HG03108 (cell line): ENCODE data around the gene NECAB3.
A peak's percentile ranks its signal among the peaks of the same experiment; 100 is the strongest.

Source experiments
- ATAC-seq: cut with Tn5 transposase; IDR thresholded peaks from one replicate; pipeline ENCODE4 v1.9.1; 2021; ENCODE audit warnings: moderate library complexity; ENCODE audit not compliant: unreplicated experiment

Gene NECAB3

DNA sequence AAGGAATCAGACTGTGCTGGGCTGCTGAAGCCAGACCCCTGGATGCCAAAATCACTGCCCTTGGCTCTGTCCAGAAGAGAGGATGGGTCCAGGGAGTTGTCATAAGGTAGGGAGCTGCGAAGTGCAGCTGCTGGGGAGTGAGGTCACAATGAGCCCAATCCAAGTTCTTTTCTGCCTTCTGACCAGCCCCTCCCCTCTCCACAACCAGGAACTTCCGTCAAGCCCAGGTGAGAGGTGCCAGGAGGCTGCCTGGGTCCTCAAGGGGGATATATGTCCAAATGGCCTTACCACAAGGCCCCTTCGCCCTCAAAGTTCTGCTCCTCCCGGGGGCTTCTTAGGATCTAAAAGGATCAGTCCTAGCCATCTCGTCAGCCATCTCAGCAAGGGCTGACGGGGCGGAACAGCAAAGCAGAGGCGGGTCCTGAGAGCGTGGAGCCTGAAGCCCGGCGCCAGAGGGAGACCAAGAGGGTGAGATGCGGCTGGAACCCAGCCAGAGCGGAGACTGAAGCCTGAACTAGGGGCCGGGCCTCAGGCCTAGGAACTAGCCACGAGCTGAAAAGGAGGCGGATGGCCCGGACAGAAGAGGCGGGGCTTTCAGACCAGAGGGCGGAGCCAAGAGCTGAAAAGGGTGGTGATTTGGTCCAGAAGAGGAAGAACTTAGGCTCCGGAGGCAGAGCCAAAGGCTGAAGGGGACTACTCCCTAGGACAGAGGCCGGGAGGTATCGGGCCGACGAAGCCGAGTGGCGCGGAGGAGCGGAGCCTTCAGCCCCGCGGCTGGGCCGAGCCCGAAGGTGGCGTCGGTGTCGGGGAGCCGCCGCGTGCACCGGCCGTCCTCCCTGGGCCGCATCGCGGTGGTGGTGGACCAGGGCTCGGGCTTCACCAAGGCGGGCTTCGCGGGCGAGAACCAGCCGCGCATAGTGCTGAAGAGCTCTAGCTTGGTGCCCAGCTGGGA, 7.7 kb downstream of the NECAB3 start, which contains the start of gene ACTL10:
Gene ACTL10 (plus strand): TSS at position 651 of the 952 bp plus-strand sequence. CDS start 555 bp downstream, outside the sequence.
- ATAC-seq: peak; percentile 61

DNA sequence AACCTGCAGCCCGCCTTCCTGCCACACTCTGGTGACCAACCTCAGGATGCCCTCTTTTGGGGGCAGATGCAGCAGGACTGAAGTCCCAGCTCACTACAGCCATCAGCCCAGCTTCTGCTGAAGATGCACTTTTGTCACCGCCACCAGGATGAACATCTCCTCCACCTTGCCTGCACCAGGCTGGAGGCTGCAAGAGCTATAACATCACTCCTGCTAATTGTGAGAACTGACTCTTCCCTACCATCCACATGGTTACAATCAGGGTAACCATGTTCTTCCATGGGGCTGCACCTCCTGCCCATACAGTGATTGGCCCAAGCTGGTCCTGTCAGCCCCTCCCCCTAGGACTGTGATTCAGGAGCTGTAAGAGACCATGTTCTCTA, 9.5 kb downstream of the NECAB3 start:
- ATAC-seq: no peak

DNA sequence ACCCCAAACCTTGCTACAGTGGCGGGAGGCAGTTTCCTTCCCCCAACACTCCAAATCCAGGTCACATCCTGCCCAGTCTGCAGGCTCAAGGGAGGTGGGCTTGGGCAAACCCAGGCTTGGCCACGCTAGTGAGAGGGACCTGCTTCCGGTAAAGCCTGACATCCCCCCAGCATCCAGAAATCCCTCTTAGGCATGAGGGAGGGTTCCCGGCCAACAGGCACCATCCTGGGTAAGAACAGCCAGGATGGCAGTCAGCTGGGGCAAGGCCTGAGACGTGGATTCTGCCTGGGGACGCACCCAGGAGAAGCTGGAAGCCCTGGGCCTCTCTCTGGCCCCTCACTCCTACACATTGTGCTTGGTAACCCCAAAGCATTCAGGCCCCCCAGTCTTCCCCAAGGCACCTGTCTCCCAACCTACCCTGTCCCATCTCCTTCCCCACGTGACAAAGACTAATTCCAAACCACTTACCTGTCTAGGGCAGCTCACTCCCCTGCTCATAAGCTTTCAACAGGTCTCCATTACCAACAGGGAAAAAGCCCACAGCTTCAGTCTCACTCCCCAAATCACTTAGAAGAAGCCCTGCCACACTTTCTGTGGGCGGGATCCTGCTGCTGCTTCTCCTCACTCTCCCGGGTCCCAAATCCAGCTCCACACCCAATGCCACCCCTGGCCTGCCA, 10.0 kb downstream of the NECAB3 start:
- ATAC-seq: no peak

DNA sequence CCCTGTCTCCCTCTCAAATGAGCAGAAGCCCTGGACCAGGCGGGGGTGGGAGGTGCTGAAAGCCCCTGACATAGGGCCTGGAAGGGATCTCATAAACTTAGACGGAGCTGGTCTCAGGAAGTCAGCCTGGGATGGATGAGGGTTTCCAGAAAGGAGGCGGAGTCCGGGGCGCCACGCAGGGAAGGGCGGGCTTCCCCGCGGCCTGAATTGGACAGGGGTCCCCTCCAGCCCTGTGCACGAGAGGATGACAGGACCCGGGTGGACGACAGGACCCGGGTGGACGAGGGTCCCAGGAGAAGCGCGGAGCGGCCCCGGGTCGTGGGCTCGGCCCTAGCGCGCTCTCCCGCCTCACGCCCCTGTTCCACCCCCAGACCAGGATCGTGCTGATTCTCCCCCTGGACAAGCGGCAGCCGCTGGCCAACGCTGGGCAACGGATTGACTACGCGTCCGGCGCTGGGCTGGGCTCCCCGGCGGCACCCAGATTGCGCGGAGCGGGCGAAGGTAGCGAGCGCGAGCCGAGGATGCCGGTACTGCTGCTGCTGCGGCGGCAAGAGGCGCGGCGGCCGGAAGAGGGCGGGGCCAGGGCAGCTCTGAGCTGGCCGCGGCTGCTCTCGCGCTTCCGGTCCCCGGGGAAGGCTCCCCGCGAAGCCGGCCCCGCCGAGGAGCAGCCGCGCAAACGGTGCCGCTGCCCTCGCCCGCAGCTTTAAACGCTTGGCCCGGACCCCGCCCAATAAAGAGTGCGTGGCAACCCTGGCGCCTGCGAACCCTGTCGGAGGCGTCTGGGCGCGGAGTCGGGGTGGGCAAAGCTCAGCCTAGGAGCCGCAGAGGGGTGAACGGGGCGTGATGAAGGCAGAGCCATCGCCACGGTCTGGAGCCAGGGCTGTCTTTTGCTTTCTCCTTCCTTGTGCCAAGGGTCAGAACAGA, 10.8 kb downstream of the NECAB3 start:
- ATAC-seq: peak; percentile 36

DNA sequence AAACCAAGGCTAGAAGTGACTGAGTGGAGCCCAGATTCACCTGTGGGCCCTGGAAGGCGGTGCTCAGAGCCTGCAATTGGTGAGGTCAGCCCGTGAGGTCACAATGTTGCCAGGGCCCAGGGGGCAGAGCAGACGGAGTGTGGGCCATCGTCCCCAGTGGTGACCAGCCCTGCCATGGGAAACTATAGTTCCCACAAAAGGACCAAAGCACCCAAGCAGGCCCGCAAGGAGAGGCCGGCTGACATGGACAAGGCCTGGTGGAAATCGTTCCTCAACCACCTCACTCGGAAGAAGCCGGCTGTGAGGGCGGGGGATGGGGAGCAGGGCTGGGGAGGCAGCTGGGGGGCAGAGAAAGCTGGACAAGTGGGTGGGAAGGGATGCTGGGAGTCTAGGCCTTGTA, 12.1 kb downstream of the NECAB3 start, which contains the start of gene C20orf144:
Gene C20orf144 (plus strand): TSS at position 156 of the 400 bp plus-strand sequence. CDS start 19 bp downstream, at position 175.
- ATAC-seq: no peak

DNA sequence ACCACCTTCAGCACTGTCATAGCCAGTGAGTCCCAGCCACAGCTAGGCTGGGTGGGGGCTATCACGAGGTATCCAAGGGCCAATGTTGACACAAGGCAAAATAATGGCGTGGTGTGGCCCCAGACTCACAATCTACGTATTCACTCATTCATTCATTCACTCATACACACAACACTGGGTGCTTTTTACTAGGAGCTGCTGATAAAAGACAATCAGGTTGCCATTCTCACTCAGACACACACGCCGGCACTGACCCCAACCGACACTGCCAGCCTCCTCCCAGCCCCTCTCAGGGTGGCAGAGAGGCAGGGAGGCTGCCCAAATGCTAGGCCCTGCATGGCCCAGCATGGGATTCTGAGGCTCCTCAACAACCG, 13.6 kb downstream of the NECAB3 start:
- no peak for ATAC-seq

DNA sequence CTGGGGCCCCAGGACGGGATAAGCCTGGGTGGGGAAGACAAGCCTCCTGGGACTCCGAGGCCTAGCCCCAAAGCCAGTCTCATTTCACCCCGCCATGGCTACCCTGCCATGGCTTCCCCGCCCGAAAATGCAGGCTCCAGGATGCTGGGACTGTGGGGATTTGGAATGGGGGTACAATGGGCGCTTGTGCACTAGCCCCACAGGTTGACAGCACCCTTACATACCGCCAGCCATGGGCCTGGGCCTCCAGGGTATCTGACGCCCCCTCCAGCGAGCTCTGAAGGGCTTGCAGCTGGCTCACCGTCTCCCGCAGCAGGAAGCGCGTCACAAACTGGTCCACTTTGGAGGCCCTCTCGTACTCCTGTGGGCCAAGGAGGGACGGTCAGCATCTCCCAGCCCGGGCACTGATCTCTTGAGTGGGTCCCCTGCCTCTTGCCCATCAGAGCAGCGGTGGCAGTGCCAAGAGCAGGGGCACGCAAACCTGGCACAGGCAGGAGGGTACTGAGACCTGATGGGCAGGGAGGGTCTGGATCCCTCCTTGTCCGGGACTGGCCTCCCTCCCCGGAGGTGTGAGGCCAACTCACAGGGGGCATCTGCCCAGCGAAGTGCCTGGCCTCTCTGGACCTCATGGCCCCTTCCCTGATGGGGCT, 14.1 kb downstream of the NECAB3 start:
- ATAC-seq: no peak

DNA sequence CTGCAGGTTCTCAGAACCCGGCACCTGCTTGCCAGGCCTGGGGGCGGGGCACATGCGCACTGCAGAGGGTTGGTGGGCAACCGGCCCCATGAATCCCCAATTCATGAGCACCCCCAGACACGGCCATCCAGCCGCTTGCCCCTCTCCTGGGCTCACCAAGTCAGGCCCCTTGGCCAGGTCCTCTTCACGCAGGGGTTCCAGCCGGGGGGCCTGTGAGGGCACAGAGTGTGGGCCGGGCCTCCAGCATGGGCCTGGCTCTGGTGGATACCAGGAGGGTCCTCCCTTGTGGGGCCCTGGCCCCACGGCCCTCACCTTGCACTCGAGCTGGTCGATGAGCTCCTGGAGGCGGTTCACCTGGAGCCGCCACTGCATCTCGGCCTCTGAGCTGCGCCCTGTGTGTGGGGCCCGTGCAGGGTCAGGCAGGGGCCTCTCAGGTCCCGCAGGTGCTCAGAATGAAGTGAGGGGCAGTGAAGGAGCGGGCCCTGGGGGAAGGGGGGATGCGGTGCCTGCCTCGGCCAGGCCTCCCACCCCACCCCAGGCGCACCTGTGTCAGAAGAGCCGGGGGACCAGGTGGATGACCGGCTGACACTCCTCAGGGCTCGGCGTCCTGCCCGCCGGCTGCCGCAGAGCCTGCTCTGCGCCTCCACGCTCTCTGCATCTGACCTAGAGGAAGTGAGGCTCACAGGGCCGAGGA, 14.7 kb downstream of the NECAB3 start:
- no peak for ATAC-seq

DNA sequence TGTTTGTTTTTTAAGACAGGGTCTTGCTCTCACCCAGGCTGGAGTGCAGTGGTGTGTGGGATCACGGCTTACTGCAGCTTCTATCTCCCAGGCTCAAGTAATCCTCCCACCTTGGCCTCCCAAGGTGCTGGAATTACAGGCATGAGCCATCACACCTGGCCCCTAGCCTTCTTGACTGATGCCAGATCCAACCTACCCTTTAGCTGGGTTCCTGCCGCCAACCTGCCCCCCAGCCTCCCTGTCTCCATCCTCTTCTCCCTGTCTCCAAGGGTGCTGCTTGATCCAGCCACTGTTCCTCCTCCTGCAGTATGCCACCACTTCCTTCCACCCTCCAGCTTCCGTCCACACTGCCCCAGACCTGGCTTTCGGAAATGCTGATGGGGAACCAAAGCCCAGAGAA, 15.3 kb downstream of the NECAB3 start:
- no peak for ATAC-seq

DNA sequence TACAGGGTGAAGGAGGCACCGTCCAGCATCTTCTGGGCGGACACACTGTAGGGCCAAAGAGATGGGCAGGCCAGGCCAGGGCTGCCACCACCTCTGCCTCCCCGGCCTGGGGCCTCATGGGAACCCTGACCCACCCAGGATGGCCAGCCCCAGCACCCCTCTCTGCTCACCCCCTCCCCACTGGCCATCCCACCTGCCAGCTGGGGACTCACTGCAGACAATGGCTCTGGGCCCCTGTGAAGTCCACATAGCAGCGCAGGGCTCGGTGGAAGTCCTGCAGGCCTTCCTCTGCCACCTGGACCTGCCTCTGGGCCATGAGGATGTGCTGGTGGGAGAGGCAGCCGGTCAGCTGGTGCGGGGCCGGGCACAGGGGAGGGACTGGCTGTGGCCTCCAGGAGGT, 15.7 kb downstream of the NECAB3 start:
- ATAC-seq: no peak

DNA sequence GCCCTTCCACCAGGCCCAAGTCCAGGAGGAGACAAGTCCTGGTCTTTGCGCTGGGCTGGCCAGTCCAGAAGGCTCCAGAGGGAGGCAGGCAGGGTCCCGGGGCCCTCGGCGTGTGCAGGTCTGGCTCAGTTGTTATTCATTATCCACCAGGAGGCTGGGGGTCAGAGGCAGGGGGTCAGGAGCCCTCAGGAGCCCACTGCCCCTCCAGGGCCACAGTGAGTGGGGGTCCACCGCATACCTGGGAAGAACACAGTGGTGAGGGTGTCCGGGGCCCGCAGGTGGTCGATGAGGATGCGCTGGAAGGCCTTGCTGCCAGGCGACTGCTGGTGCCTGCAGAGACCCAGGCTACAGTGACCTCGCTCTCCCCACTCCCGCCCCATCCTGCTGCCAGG, 16.5 kb downstream of the NECAB3 start:
- no peak for ATAC-seq

DNA sequence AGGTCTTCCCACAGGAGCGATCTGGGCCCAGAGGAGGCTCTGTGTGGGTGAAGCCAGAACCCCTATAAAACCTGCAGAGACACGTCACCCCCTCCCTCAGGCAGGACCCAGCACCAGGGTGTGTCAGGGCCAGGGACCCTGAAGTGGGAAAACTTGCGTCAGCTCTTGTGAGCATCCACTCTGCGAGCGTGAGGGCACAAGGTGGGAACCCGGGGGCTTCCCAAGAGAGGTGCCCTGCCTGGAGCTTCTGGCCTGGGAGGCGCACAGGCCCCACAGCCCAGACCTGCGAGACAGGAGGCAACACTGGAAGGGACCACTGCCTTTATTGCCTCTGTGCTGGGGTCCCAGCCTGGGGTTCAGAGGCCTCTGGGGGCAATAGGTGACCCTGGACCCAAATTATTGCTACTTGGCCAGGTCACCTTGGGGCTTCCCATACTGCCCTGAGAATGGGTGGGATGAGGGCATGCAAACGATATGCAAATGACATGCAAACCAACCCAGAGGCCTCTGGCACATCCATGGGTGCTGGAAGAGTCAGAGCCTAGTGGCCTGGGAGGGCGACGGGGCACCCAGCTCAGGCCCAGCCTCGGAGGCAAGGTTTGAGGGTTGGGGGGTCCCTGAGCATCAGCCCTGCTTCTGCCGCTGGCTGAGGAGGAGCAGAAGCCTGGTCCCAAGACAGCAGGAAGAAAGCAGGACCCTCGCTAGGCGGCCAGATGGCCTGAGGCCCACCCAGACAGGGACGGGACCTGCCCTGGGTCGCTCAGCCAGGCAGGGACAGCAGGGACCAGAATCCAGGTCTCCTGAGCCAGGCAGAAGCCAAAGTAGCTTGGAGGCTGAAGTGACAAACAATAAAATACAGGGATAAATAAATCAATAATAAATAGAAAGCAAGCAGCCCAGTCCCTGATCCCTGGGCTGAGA, 17.2 kb downstream of the NECAB3 start:
- ATAC-seq: no peak

DNA sequence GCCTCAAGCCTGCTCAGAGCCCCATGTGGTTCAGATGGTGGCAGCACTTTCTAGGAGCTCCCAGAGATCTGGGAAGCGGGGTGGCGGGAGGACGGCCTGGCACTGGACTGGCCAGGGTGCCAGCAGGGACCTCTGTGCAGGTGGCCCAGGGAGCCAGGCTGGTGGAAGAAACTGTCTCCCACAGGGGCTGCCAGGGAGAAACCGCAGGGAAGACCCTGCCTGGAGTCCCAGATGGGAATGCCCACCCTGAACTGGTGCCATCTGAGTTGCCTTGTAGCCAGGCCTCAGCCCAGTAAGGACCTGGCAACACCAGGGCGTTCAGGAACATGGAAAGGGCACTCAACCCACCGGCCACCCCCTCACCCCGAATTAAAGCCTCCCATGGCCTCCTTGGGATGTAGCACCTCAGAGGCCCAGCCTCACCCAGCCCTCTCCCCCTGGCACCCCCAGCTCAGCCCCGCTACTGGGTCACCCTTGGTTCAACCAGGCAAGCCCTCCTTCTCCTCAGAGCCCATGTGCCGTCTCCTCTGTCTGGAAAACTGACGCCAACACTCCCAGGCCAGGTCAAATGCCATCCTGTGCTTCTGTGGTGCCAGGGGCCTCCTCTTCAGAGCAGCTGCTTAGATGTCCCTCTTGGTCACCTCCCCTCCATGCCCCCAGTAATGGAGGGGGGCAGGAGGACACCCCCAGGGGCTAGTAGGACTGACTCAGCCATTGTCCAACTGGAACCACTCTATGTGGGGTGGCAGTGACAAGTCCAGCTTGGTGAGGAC, 18.0 kb downstream of the NECAB3 start:
- no peak for ATAC-seq

DNA sequence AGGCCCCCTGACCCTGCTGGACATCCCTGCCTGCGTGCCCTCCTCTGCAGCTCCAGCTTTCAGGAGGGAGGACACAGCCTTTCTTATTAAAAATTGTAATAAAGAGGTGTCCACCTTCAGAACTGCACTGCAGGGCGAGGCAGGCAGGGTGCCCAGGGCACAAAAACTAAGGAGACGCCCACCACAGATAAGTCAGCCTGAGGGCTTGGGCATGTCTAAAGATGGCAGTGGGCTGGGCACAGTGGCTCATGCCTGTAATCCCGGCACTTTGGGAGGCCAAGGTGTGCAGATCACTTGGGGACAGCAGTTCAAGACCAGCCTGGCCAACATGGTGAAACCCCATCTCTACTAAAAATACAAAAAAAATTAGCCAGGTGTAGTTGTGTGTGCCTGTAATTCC, 19.1 kb downstream of the NECAB3 start:
- ATAC-seq: no peak

DNA sequence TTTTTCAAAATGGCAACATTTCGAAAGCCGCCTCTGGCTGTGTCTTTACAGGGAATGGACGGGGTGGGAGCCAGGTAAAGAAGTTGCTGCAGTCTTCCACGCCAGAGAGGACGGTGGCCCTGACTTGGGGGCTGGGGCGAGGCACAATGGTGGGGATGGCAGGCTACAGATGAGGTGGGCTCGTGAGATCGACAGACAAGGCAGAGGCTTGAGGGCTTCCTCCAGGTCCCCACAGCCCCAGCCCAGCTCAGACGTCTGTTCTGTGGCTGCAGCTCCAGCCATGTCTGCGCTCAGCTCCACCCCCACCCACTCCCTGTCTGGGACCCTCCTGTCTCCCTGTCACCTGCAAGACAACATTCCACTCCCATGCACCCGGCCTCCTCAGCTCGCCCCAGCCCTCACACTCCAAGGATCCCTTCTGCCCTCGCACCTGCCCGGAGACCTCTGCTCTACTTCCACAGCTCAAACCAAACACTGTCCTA, 19.5 kb downstream of the NECAB3 start:
- ATAC-seq: no peak

DNA sequence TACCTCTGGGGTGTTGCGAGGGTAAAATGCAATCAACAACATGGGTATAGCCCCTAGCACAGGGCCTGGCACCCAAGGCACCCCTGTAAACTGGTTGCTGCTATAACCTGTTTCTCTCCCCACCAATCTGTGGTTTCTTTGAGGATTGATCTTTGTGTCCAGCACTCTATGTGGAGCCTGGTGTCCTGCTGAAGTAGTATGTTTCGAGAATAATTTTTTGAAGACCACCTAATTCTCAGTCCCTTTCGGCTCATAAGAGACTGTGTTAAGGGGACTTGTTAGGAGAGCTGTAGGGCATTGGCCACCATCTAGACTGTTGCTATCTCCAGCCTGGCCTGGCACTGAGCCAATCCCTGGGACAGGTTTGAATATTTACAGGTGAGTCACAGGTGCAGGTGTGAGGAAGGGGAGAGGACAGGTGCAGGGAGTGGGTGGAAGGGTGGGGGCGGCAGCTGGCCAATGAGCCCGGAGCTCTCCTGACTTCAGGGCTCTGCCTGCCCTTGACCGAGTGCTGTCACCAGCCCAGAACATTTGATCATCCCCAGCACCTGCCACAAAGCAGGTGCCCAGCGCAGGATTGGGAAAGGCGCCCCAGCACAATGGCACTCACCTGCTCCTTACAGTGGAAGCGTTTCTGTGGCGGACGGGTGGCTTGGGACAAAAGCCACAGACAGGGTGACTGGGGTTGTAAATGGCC, 20.2 kb downstream of the NECAB3 start:
- ATAC-seq: no peak

DNA sequence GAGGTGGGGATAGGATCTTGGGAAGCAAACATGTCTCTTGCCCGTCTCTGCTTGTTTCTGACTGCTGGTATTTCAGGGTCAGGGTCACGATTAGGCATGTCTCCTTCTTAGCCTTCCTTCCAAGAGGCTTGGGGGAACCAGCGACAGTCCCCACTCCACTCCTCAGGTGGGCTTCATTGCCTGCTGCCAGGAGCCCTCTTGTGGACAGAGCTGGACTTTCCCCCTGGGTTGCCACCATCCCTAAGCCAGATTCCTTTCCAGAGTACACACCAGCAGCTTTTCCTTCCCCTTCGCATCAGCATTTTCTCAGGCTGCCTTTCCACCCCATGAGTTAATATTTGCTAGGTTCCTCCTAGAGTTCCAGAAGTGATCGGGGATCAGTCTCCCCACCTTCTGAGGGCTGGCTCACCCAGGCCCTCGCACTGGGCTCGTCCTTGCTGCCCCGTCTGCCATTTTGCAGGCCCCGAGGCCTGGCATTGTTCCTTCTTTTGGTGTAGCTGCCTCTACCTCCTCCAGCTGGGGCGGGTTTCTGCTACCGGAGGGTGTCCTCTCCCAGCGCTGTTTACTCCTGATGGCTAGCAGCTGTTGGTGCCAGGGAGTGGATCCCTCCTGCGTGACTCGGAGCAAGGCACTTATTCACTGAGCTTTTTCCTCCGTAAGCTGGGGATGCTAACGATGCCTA, 20.9 kb downstream of the NECAB3 start:
- ATAC-seq: no peak
